ENCODE results near the gene POLR2E.

DNA sequence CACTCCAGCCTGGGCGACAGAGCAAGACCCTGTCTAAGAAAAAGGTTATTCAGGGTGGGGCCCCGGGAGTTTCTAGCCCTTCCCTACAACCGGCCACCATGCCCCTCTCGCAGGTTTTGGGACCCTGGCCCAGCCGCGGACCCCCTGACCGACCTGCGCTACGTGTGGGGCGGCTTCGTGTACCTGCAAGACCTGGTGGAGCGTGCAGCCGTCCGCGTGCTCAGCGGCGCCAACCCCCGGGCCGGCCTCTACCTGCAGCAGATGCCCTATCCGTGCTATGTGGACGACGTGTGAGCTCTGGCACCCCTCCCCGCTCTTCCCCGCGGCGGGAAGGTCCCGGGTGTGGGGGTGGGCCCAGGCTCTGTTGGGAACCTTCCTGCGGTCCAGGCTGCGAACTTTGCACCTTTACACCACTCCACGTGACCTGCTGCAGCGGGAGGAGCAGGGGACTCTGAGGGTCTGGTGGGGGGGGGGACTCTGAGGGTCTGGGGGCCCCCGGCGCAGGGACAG is 49.0 kb downstream of the POLR2E start:
- TF ChIP-seq, protein P1, sequence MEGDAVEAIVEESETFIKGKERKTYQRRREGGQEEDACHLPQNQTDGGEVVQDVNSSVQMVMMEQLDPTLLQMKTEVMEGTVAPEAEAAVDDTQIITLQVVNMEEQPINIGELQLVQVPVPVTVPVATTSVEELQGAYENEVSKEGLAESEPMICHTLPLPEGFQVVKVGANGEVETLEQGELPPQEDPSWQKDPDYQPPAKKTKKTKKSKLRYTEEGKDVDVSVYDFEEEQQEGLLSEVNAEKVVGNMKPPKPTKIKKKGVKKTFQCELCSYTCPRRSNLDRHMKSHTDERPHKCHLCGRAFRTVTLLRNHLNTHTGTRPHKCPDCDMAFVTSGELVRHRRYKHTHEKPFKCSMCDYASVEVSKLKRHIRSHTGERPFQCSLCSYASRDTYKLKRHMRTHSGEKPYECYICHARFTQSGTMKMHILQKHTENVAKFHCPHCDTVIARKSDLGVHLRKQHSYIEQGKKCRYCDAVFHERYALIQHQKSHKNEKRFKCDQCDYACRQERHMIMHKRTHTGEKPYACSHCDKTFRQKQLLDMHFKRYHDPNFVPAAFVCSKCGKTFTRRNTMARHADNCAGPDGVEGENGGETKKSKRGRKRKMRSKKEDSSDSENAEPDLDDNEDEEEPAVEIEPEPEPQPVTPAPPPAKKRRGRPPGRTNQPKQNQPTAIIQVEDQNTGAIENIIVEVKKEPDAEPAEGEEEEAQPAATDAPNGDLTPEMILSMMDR (conservative IDR thresholded peaks at IDR 0.05): no peak
- no peak for TF ChIP-seq EZH2 (IDR thresholded peaks at IDR 0.05; ENCODE audit: low read depth)
